Measurements from ENCODE around the gene FYN.

FYN gene

GRCh38 chr6:111668410-111668809 is 204.8 kb downstream of the FYN start:
- Histone ChIP-seq H3K9ac (ENCODE audit: low read depth, low read length) (no peak overlapping the region), H3K9me3 (ENCODE audit: insufficient read depth, low read length, severe bottlenecking) (no peaks in the 10 kb centered on the region), H3K27me3 (ENCODE audit: insufficient read depth, low read length, poor library complexity) (no peaks in the 10 kb centered on the region), H2AFZ (ENCODE audit: low read depth, low read length) (no peak overlapping the region), H3K27ac (ENCODE audit: low read length) (no peak overlapping the region), H3K4me3 (ENCODE audit: low read depth in 1 of 2, low read length in 2 of 2) (no peak overlapping the region), H3K36me3 (ENCODE audit: insufficient read depth, low read length) (peaks cover 70% of the 10 kb centered on the region), H4K20me1 (ENCODE audit: insufficient read depth, low read length) (peaks cover 6% of the 10 kb centered on the region; the same call in 1 of the 2 replicates), H3K4me2 (ENCODE audit: insufficient read depth, low read length) (no peak overlapping the region), H3K4me1 (ENCODE audit: insufficient read depth, low read length) (no peaks in the 10 kb centered on the region), H3K79me2 (ENCODE audit: insufficient read depth, low read length) (no peaks in the 10 kb centered on the region)
- TF ChIP-seq EZH2 (IDR thresholded peaks at IDR 0.05; ENCODE audit: borderline replicate concordance, low read depth, low read length, severe bottlenecking) (no peak), CTCF (IDR thresholded peaks at IDR 0.05; ENCODE audit: borderline replicate concordance, extremely low read depth, low read length, poor library complexity, severe bottlenecking) (peak; percentile 31)
- DNase-seq (no peak), ATAC-seq (ENCODE audit: insufficient read depth, low read depth) (peak; percentile 42; the same call in 1 of the 3 replicates)

GRCh38 chr6:111667931-111668330 is 205.3 kb downstream of the FYN start:
- Histone ChIP-seq H3K27ac (ENCODE audit: low read length) (no peak overlapping the region), H3K4me2 (ENCODE audit: insufficient read depth, low read length) (no peak overlapping the region), H2AFZ (ENCODE audit: low read depth, low read length) (no peak overlapping the region), H4K20me1 (ENCODE audit: insufficient read depth, low read length) (peaks cover 6% of the 10 kb centered on the region; the same call in 1 of the 2 replicates), H3K36me3 (ENCODE audit: insufficient read depth, low read length) (peaks cover 70% of the 10 kb centered on the region), H3K79me2 (ENCODE audit: insufficient read depth, low read length) (no peaks in the 10 kb centered on the region), H3K27me3 (ENCODE audit: insufficient read depth, low read length, poor library complexity) (no peaks in the 10 kb centered on the region), H3K9ac (ENCODE audit: low read depth, low read length) (no peak overlapping the region), H3K9me3 (ENCODE audit: insufficient read depth, low read length, severe bottlenecking) (no peaks in the 10 kb centered on the region), H3K4me1 (ENCODE audit: insufficient read depth, low read length) (no peaks in the 10 kb centered on the region), H3K4me3 (ENCODE audit: low read depth in 1 of 2, low read length in 2 of 2) (no peak overlapping the region)
- no peak for TF ChIP-seq EZH2 (IDR thresholded peaks at IDR 0.05; ENCODE audit: borderline replicate concordance, low read depth, low read length, severe bottlenecking)
- no peak for TF ChIP-seq CTCF (IDR thresholded peaks at IDR 0.05; ENCODE audit: borderline replicate concordance, extremely low read depth, low read length, poor library complexity, severe bottlenecking)
- DNase-seq (no peak), ATAC-seq (ENCODE audit: insufficient read depth, low read depth) (no peak)

- H3K4me2 ChIP-seq (ENCODE audit: insufficient read depth, low read length), result no peak overlapping the region
- no peak overlapping the region for H3K4me3 ChIP-seq (ENCODE audit: low read depth in 1 of 2, low read length in 2 of 2)
- H3K79me2 ChIP-seq (ENCODE audit: insufficient read depth, low read length), result no peaks in the 10 kb centered on the region
- no peak overlapping the region for H2AFZ ChIP-seq (ENCODE audit: low read depth, low read length)
- ATAC-seq (ENCODE audit: insufficient read depth, low read depth) (no peak), DNase-seq (no peak)
- H4K20me1 ChIP-seq (ENCODE audit: insufficient read depth, low read length), result no peaks in the 10 kb centered on the region
- H3K9ac ChIP-seq (ENCODE audit: low read depth, low read length), result no peak overlapping the region
- peaks cover 70% of the 10 kb centered on the region for H3K36me3 ChIP-seq (ENCODE audit: insufficient read depth, low read length)
- TF ChIP-seq CTCF (IDR thresholded peaks at IDR 0.05; ENCODE audit: borderline replicate concordance, extremely low read depth, low read length, poor library complexity, severe bottlenecking) (no peak), EZH2 (IDR thresholded peaks at IDR 0.05; ENCODE audit: borderline replicate concordance, low read depth, low read length, severe bottlenecking) (no peak)
- H3K27ac ChIP-seq (ENCODE audit: low read length), result no peak overlapping the region
- no peaks in the 10 kb centered on the region for H3K9me3 ChIP-seq (ENCODE audit: insufficient read depth, low read length, severe bottlenecking)
- no peaks in the 10 kb centered on the region for H3K4me1 ChIP-seq (ENCODE audit: insufficient read depth, low read length)
- no peaks in the 10 kb centered on the region for H3K27me3 ChIP-seq (ENCODE audit: insufficient read depth, low read length, poor library complexity)
These were observed 206.4 kb downstream of the FYN start for GRCh38 chr6:111666847-111667246.

DNA sequence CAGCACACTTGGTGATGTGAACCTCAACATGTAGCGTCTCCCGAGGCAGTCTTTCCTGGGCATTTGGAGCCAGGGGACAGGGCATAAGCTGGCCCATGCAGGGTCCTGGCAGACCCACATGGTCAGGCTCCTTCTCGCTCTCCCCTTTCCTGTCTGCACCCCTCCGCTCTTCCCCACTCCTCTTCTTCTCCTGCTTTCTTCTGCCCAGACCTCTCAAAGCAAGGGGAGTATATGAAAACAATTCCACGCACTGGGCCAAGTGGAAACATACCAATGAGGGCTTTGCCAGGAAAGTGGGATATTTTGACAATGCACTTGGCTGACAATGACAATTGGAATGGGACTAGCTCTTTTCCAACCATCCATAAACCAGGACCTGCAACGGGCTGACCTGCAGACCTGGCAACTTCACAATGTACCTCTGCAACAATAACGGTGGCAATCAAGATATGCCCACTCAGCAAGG is 208.7 kb downstream of the FYN start:
- no peak for TF ChIP-seq EZH2 (IDR thresholded peaks at IDR 0.05; ENCODE audit: borderline replicate concordance, low read depth, low read length, severe bottlenecking)
- ATAC-seq (ENCODE audit: insufficient read depth, low read depth) (no peak), DNase-seq (no peak)
- Histone ChIP-seq H4K20me1 (ENCODE audit: insufficient read depth, low read length) (no peaks in the 10 kb centered on the region), H3K9me3 (ENCODE audit: insufficient read depth, low read length, severe bottlenecking) (no peaks in the 10 kb centered on the region), H3K4me1 (ENCODE audit: insufficient read depth, low read length) (no peaks in the 10 kb centered on the region), H3K4me2 (ENCODE audit: insufficient read depth, low read length) (no peak overlapping the region), H2AFZ (ENCODE audit: low read depth, low read length) (no peak overlapping the region), H3K79me2 (ENCODE audit: insufficient read depth, low read length) (no peaks in the 10 kb centered on the region), H3K27ac (ENCODE audit: low read length) (no peak overlapping the region), H3K36me3 (ENCODE audit: insufficient read depth, low read length) (peaks cover 67% of the 10 kb centered on the region), H3K9ac (ENCODE audit: low read depth, low read length) (no peak overlapping the region), H3K27me3 (ENCODE audit: insufficient read depth, low read length, poor library complexity) (no peaks in the 10 kb centered on the region), H3K4me3 (ENCODE audit: low read depth in 1 of 2, low read length in 2 of 2) (no peak overlapping the region)
